Fibroblast of skin of scalp (primary cell): ENCODE data around the gene PHPT1.
"Not testable (repeated sequence)": the region's sequence is repeated elsewhere in the genome, so short reads cannot be mapped to it uniquely, and the experiment has no call there.

Experiments
- DNase-seq: peaks from one replicate; pipeline ENCODE4 v3.0.0-alpha.2; 2013

PHPT1 gene

GRCh38 chr9:136823136-136824046 lies 25.8 kb upstream of the PHPT1 start:
- DNase-seq = no peak

- DNase-seq = no peak
These were observed 24.5 kb upstream of the PHPT1 start for GRCh38 chr9:136824496-136825225.

GRCh38 chr9:136825295-136826187 lies 23.7 kb upstream of the PHPT1 start:
- DNase-seq = no peak

GRCh38 chr9:136826188-136826541 lies 23.0 kb upstream of the PHPT1 start:
- no peak for DNase-seq

- no peak for DNase-seq
These were observed 22.3 kb upstream of the PHPT1 start for GRCh38 chr9:136826703-136827582.

GRCh38 chr9:136827794-136828473 lies 21.3 kb upstream of the PHPT1 start:
- DNase-seq = no peak

- no peak for DNase-seq
These were observed 20.6 kb upstream of the PHPT1 start for GRCh38 chr9:136828474-136829140.

- no peak for DNase-seq
These were observed 19.8 kb upstream of the PHPT1 start for GRCh38 chr9:136829412-136829811.

GRCh38 chr9:136829981-136830885 lies 19.0 kb upstream of the PHPT1 start:
- DNase-seq = no peak

- DNase-seq = no peak
These were observed 18.0 kb upstream of the PHPT1 start for GRCh38 chr9:136831002-136831719.

GRCh38 chr9:136831720-136832104 lies 17.5 kb upstream of the PHPT1 start:
- DNase-seq = no peak

- no peak for DNase-seq
These were observed 16.6 kb upstream of the PHPT1 start for GRCh38 chr9:136832581-136832980.

- DNase-seq = not testable (repeated sequence)
These were observed 15.7 kb upstream of the PHPT1 start for GRCh38 chr9:136833381-136834048.

- DNase-seq = no peak
These were observed 13.9 kb upstream of the PHPT1 start for GRCh38 chr9:136835162-136835931.

- DNase-seq = no peak
These were observed 13.0 kb upstream of the PHPT1 start for GRCh38 chr9:136835932-136836904.
